SKM-1 (cell line): ENCODE data around the gene VAMP5.

Source experiments
- DNase-seq: peaks from one replicate; lab custom pipeline; 2025; ENCODE audit not compliant: unreplicated experiment; lab: John Stamatoyannopoulos, UW

Gene VAMP5

DNA sequence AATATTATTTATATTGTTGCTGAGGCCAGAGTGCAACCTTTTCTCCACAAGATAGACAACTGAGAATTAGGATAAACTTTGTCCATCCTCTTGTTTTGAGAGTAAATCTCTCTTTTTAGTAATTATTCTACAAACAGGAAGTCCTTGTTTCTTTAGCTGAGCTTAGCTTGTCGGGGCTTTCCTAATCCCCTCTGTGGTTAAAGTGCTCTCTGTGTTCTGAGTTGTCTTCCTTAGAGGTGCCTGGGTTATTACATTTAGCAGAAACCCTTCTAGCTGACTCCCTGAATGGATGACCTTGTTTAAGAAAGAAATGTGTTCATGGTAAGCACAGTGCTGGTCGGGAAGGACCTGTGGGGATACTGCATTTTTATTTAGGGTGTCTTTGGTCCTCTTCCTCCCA is 44.4 kb downstream of the VAMP5 start:
- DNase-seq, result no peak

DNA sequence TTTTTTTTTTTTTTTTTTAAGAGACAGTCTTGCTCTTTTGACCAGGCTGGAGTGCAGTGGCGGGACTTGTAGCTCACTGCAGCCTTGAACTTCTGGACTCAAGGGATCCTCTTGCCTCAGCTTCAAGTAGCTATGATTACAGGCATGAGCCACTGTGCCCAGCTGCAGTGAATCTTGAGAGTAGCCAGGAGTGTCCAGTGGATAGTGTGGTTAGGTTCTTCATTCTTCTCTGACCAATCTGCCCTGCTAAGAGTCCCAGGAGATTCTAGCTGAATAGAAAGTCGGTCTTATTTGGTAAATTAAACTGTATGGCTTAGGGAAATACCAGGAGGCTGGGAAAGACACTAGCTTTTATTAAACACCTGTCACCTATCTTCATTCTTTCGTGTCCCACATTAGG is 47.1 kb downstream of the VAMP5 start:
- no peak for DNase-seq

DNA sequence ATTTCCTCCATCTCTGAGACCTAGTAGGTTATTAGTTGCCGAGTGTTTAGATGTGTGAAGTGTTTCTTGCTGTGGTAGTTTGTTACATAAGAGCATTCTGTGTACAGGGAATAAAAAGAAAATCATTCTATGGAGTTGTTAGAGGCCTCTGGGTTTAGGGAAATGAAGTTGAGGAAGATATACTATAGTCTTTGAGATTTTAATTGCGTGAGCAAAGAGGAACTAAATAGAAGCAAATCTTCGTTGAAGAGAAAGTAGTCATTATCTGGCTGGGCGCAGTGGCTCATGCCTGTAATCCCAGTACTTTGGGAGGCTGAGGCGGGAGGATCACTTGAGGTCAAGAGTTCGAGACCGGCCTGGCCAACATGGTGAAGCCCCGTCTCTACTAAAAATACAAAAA is 50.8 kb downstream of the VAMP5 start:
- DNase-seq, result no peak

DNA sequence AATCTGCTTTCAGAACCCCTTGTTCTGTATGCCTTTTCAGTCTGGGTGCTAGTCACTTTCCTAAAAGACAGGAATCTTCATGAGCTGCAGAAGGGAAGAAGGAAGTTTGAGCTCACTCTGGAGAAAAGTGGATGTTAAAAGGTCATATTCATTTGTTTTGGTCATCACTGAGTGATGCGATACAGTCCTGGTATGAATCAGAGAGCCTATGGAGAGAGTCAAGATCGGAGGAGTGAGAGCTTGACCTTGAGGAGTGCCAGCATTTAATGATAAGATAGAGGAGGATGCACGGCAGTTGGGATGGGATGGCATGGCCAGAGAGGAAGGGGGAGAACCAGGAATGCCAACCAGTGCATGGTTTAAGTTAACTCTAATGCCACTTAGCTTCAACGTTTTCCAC is 51.4 kb downstream of the VAMP5 start:
- no peak for DNase-seq

DNA sequence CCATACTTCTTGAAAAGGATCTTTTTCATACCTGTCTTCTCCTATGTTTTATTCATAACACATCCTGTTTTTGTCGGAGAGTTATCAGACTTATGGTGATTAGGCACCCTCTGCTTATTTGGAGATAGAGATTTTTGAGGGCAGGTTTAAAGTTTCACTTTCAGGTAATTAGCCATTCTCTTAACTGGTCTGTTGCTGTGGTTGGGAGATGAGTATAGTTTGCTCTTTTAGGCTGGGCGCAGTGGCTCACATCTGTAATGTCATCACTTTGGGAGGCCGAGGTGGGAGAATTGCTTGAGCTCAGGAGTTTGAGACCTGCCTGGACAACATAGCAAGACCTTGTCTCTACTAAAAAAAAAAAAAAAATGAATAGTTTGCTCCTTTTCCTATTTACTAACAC is 58.5 kb downstream of the VAMP5 start:
- DNase-seq, result no peak
